Measurements from ENCODE around the gene ANKRD42. TPM values are rescaled to one million over a fixed set of nuclear protein-coding genes. Genes with fewer than 3 reads are reported as not detected.

The ANKRD42 gene
- total RNA-seq, 1 experiment from 2014 or later, result 5.4 TPM

GRCh38 chr11:83278351-83278750, 84.8 kb downstream of the ANKRD42 start:
- BruUV-seq (replicated peaks), result no TSS peak
- Histone ChIP-seq H3K4me2 (ENCODE audit: low read length) (no peak overlapping the region), H3K9me3 (ENCODE audit: control insufficient read depth in 1 of 2, insufficient read depth in 1 of 2, low read depth in 1 of 2, low read length in 2 of 2) (no peaks in the 10 kb centered on the region), H3K9ac (ENCODE audit: low read length) (no peak overlapping the region), H2AFZ (ENCODE audit: low read depth, low read length, poor library complexity, severe bottlenecking) (no peak overlapping the region), H3K36me3 (ENCODE audit: control insufficient read depth in 1 of 2, insufficient read depth in 2 of 2, low read length in 2 of 2) (peaks cover 4 to 24% of the 10 kb centered on the region in 2 experiments; a peak in 3 of 4 replicates), H3K27me3 (ENCODE audit: insufficient read depth, low read length) (no peaks in the 10 kb centered on the region), H4K20me1 (ENCODE audit: insufficient read depth) (no peaks in the 10 kb centered on the region), H3K4me3 (replicated peaks in 1 of 2; ENCODE audit: low read depth in 1 of 2, low read length in 2 of 2) (no peak overlapping the region), H3K27ac (ENCODE audit: low read depth, low read length) (no peak overlapping the region), H3K79me2 (ENCODE audit: insufficient read depth, low read length) (0 out of 2 replicates have a peak, but pooled peaks cover 4% of the 10 kb centered on the region), H3K4me1 (ENCODE audit: control insufficient read depth in 1 of 2, insufficient read depth in 2 of 2, low read length in 2 of 2) (no peaks in the 10 kb centered on the region; a peak in 1 of 4 replicates), H3K9me2 (ENCODE audit: insufficient read depth) (no peaks in the 10 kb centered on the region)
- POLR2A ChIA-PET, result no interaction called here
- RAD21 ChIA-PET (ENCODE audit: low non-redundant PET in 1 of 2, low total read pairs in 2 of 2, uncharacterized antibody in 2 of 2, unreplicated experiment in 2 of 2), result no interaction called here
- TF ChIP-seq TCF7L2 (IDR thresholded peaks at IDR 0.05; ENCODE audit: borderline replicate concordance, extremely low read depth, insufficient read depth, insufficient read length) (no peak), CEBPB (IDR thresholded peaks at IDR 0.05; ENCODE audit: low read depth) (no peak)
- ATAC-seq (no peak), DNase-seq (ENCODE audit: low read depth, low spot score) (no peak)
- CTCF ChIA-PET, result no interaction called here
- intact Hi-C loops (cut with micrococcal nuclease), result no loop called here

- Histone ChIP-seq H3K4me1 (ENCODE audit: control insufficient read depth in 1 of 2, insufficient read depth in 2 of 2, low read length in 2 of 2) (peaks cover 0 to 10% of the 10 kb centered on the region in 2 experiments; a peak in 2 of 4 replicates), H3K4me3 (replicated peaks in 1 of 2; ENCODE audit: low read depth in 1 of 2, low read length in 2 of 2) (no peak overlapping the region), H3K27me3 (ENCODE audit: insufficient read depth, low read length) (no peaks in the 10 kb centered on the region), H3K36me3 (ENCODE audit: control insufficient read depth in 1 of 2, insufficient read depth in 2 of 2, low read length in 2 of 2) (peaks cover 0 to 14% of the 10 kb centered on the region in 2 experiments; a peak in 3 of 4 replicates), H3K4me2 (ENCODE audit: low read length) (no peak overlapping the region), H3K9me2 (ENCODE audit: insufficient read depth) (no peaks in the 10 kb centered on the region), H2AFZ (ENCODE audit: low read depth, low read length, poor library complexity, severe bottlenecking) (no peak overlapping the region), H3K27ac (ENCODE audit: low read depth, low read length) (no peak overlapping the region), H3K9ac (ENCODE audit: low read length) (no peak overlapping the region), H3K79me2 (ENCODE audit: insufficient read depth, low read length) (peaks cover 20% of the 10 kb centered on the region), H4K20me1 (ENCODE audit: insufficient read depth) (no peaks in the 10 kb centered on the region), H3K9me3 (ENCODE audit: control insufficient read depth in 1 of 2, insufficient read depth in 1 of 2, low read depth in 1 of 2, low read length in 2 of 2) (no peaks in the 10 kb centered on the region)
- DNase-seq (ENCODE audit: low read depth, low spot score) (no peak), ATAC-seq (no peak)
- ChIA-PET CTCF (interaction anchor here (1.3 kb wide), 1 partner anchor 13 kb away, joined by 3 read pairs; no protein-coding TSS in a partner anchor), POLR2A (no interaction called here), RAD21 (ENCODE audit: low non-redundant PET in 1 of 2, low total read pairs in 2 of 2, uncharacterized antibody in 2 of 2, unreplicated experiment in 2 of 2) (no interaction called here)
- TF ChIP-seq ZNF274 (IDR thresholded peaks at IDR 0.05; ENCODE audit: low read depth, low read length) (no peak), SRF (IDR thresholded peaks at IDR 0.05; ENCODE audit: low read depth) (no peak), MAX (IDR thresholded peaks at IDR 0.05) (no peak), ATF3 (IDR thresholded peaks at IDR 0.05) (no peak), JUND (IDR thresholded peaks at IDR 0.05) (no peak), POLR2AphosphoS5 (IDR thresholded peaks at IDR 0.05; ENCODE audit: low read depth, low read length) (no peak), ELF1 (IDR thresholded peaks at IDR 0.05; ENCODE audit: borderline replicate concordance, low read depth) (no peak), TCF7L2 (IDR thresholded peaks at IDR 0.05; ENCODE audit: borderline replicate concordance, extremely low read depth, insufficient read depth, insufficient read length) (no peak), SIN3A (IDR thresholded peaks at IDR 0.05; ENCODE audit: low read depth) (no peak), CBX3 (IDR thresholded peaks at IDR 0.05; ENCODE audit: low read depth) (no peak), ZBTB33 (IDR thresholded peaks at IDR 0.05; ENCODE audit: extremely low read depth, insufficient replicate concordance, low read length) (no peak), EZH2phosphoT487 (IDR thresholded peaks at IDR 0.05; ENCODE audit: borderline replicate concordance) (no peak)
- intact Hi-C loops (cut with micrococcal nuclease), result no loop called here
- BruUV-seq (replicated peaks), result no TSS peak
These were observed 86.7 kb downstream of the ANKRD42 start for GRCh38 chr11:83280256-83280655.

Data from HCT116 (cell line).